H1 (cell line): Measurements from ENCODE around the gene TENT5A. TPM values are rescaled to one million over a fixed set of nuclear protein-coding genes. Genes with fewer than 3 reads are reported as not detected.

Source experiments
- CBX5 ChIP-seq: fragments of 300-800, 300-1000 bp; sonication (generic); IDR thresholded peaks from 2 replicates; pipeline ENCODE4 v1.7.1; 2016; ENCODE audit warnings: antibody characterized with exemption, low read length, low read depth
- CHD7 ChIP-seq: fragments of 300-600 bp; sonication (generic); IDR thresholded peaks from 2 replicates; pipeline ENCODE4 v1.7.1; 2012; ENCODE audit warnings: low read length, moderate library complexity, mild to moderate bottlenecking, inconsistent platforms; ENCODE audit not compliant: insufficient replicate concordance
- SIRT6 ChIP-seq: IDR thresholded peaks from one replicate; pipeline ENCODE4 v1.7.1; 2012; ENCODE audit warnings: low read length, inconsistent platforms
- polyA plus RNA-seq, 7 experiments: library from polyadenylated mRNA; depleted of rRNA in 3 of 7; stranded (reverse) in 5 of 7; unstranded in 2 of 7; fragments of >200 nt in 5 of 7; fragments of 200-250 nt in 2 of 7; gene quantifications; 1 replicate in 5 of 7; 2 replicates in 1 of 7; 4 replicates in 1 of 7; pipeline versions ENCODE4 v1.2.1 to v1.2.3, GENCODE V29; 2011 to 2013; ENCODE audit warnings: missing spikeins in 2 of 7, mixed read lengths in 2 of 7
- total RNA-seq: library from RNA; stranded (reverse); fragmentation: NEBNext Ultra II Directional; extraction: Animal tissue kit (Norgen Biotek cat#: 25700); gene quantifications from 2 replicates; pipeline ENCODE4 v1.2.1, GENCODE V29; 2021

Gene TENT5A
- total and polyA plus RNA-seq, 2 of the 8 experiments (the other 6 are each of a cell fraction or from before 2014, with no cell fraction given), result 0.91 to 2.9 TPM

- TF ChIP-seq CHD7, result no peak
- no peak for TF ChIP-seq CBX5
- no peak for TF ChIP-seq SIRT6
Observed at GRCh38 chr6:81797591-81797990, 45.1 kb upstream of the TENT5A start (continued).
